Measurements from ENCODE around the gene DCP2. TPM values are rescaled to one million over a fixed set of nuclear protein-coding genes. Genes with fewer than 3 reads are reported as not detected.
A peak's percentile ranks its signal among the peaks of the same experiment; 100 is the strongest.

The DCP2 gene
- total RNA-seq, 8 experiments from 2014 or later = 19.2 to 87.5 (median 28.0) TPM

DNA sequence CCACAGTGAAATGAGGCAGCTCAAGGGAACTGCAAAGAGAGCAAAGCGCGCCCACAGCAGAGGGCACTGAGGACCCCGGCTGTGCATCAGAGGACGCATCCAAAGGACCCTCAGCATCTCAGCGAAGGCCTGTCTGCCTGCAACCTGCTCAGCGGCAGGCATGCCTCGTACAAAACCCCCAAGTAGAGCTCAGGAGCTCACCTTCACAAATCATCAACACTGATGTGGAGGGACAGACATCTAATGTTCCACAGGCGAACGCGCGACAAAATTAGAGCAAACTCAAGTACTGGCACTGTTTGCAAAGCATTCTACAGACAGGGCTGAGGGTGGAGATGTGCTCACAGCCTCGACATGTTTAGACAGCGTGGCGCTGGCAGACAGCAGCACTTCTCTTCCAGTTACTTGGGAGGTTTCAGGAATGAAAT lies 81.0 kb downstream of the DCP2 start:
- peak overlapping the region; percentile 57 to 68 for H3K27ac ChIP-seq
- peak in 5 of 8 experiments; percentile 18 to 45 (median 24) for ATAC-seq (replicated peaks in 6 of 8)
- in situ Hi-C loops (cut with MboI; ENCODE audit: low pct_unique_long_range_greater_than_20kb in 2 of 9, low sequenced_read_pairs in 9 of 9, unreplicated experiment in 9 of 9) = no loop called here
- WGBS, 10 experiments = 85 to 100% (median 94%) methylated on average over 1 to 10 of the region's 14 CpGs; no CpG with 5 or more reads in 4 of the 10 experiments
- H3K4me1 ChIP-seq (replicated peaks in 1 of 2) = peaks cover 42 to 50% of the 10 kb centered on the region in 2 donors
- no peak overlapping the region for H3K4me3 ChIP-seq

DNA sequence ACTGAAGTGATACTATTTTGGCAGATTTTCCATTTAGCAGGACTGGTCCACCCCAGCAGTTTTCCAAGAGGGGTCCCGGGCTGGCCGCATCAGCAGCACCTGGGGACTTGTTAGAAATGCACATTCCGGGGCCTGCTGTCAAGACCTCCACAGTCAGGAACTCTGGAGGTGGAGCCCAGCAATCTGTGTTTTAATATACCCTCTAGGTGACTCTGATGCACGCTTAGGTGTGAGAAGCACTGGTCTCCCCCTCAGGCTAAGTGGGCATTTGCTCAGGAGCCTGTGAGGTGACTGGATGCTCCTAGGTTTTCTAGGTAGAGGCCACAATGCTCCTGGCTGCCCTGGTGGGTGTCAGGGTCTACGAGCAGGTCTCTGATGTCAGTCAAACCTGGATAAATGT lies 81.7 kb downstream of the DCP2 start:
- H3K4me1 ChIP-seq (replicated peaks in 1 of 2) = peaks cover 42 to 50% of the 10 kb centered on the region in 2 donors
- no peak for ATAC-seq (replicated peaks in 6 of 8)
- in situ Hi-C loops (cut with MboI; ENCODE audit: low pct_unique_long_range_greater_than_20kb in 2 of 9, low sequenced_read_pairs in 9 of 9, unreplicated experiment in 9 of 9) = no loop called here
- no peak overlapping the region for H3K4me3 ChIP-seq
- H3K27ac ChIP-seq = peak overlapping the region; percentile 76 to 95
- WGBS, 10 experiments = 75 to 100% (median 100%) methylated on average over 1 to 4 of the region's 5 CpGs; no CpG with 5 or more reads in 3 of the 10 experiments

DNA sequence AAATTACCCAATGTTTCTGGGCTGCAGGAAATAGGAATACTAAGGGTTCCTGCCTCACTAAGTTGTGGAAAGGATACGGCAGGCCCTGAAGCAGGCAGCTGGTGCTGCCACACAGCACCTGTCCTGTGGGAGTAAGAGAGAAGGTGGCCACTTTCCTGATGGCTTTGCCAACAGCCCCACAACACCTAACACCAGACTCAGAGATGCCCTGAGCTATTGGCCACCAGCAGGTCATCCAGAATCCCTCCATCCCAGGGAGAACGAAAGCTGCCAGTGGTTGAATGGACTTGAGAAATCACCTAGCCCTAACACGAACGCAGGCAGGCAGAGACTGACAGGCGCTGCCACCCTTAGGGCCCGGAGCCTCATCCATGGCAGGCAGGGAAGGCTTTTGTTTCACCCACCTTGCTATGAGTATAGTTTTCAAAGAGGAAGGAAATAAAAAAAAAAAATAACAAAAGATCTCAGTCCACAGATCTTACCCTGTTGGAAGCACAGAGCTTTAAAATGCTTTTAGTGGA lies 82.2 kb downstream of the DCP2 start:
- in situ Hi-C loops (cut with MboI; ENCODE audit: low pct_unique_long_range_greater_than_20kb in 2 of 9, low sequenced_read_pairs in 9 of 9, unreplicated experiment in 9 of 9) = no loop called here
- Histone ChIP-seq H3K4me1 (replicated peaks in 1 of 2) (peaks cover 42 to 55% of the 10 kb centered on the region in 2 donors), H3K4me3 (peak overlapping the region in 2 of 5 donors; percentile 7 to 20), H3K27ac (peak overlapping the region; percentile 76 to 95)
- WGBS, 10 experiments = 33 to 100% (median 54%) methylated on average over 1 to 6 of the region's 6 CpGs; no CpG with 5 or more reads in 2 of the 10 experiments
- peak in 5 of 8 experiments; percentile 4 to 14 (median 13) for ATAC-seq (replicated peaks in 6 of 8)

DNA sequence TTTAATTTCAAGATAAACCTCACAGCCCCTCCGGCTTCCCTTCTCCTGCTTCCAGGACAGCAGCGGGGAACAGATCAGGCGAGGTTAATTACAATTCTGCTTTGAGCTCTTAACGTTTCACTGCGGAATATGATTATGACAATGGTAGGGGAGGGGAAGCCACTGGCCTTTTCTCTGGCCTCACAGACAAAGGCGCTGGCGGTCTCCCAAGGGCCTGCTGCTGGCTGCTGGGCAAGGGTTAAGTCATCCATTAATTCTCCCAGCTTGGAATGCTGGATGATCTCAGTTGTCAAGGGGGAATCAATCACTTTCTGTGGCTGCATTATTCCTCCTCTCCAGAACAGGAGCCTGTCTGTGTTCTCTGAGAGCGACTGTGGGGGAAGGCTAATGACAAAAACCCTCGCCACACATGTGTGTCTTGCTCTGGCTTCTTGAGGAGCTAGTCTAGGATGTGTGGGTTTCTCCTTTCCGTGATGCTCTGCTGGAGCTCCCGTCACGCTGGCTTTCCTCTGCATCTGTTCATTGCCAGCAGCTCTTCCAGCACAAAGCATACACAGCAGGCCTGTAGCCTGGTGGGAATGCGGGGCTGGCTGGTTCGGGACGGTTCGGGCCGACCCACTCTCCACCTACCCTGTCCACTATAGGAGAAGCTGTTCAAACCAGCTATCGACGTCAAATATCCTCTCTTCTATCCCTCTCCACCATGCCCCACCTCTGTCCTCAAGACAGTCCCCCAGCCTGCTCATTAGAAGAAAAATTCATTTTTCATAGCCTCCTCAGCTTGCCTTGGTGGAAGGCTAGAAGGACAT lies 82.8 kb downstream of the DCP2 start:
- WGBS, 10 experiments = 0 to 59% (median 10%) methylated on average over 1 to 8 of the region's 19 CpGs; no CpG with 5 or more reads in 1 of the 10 experiments
- peaks cover 42 to 58% of the 10 kb centered on the region in 2 donors for H3K4me1 ChIP-seq (replicated peaks in 1 of 2)
- H3K4me3 ChIP-seq = peak overlapping the region in 2 of 5 donors; percentile 7 to 20
- in situ Hi-C loops (cut with MboI; ENCODE audit: low pct_unique_long_range_greater_than_20kb in 2 of 9, low sequenced_read_pairs in 9 of 9, unreplicated experiment in 9 of 9) = no loop called here
- peak; percentile 48 to 92 (median 89) for ATAC-seq (replicated peaks in 6 of 8)
- H3K27ac ChIP-seq = peak overlapping the region; percentile 85 to 95

DNA sequence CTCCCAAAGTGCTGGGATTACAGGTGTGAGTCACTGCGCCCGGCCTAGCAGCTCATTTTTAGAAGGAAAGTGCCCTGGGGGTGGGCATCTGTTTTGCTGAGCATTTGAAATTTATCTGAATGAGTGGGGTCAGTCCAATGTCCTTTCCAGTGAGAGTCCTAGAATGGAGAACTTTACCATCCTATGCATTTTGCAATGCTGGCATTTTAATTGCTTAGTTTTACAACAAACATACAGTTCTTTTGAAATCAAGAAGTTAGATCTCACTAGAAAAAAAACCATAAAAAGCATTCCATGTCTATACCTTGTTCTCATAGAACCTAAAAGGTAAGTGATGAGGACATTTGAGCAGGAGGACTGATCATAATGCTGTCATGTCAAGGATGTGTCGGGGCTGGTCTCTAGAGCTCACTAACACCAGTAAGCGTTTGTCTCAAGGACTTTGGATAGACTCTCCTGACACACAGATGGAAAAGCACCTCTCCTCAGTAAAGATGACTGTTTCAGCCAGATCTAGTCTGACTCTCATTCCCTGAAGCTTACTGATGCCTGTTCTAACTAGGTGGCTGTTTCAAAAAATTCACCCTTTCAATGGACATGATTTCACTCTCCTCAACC lies 83.9 kb downstream of the DCP2 start:
- no peak for ATAC-seq (replicated peaks in 6 of 8)
- in situ Hi-C loops (cut with MboI; ENCODE audit: low pct_unique_long_range_greater_than_20kb in 2 of 9, low sequenced_read_pairs in 9 of 9, unreplicated experiment in 9 of 9) = no loop called here
- Histone ChIP-seq H3K4me3 (no peak overlapping the region), H3K27ac (peak overlapping the region; percentile 85 to 95), H3K4me1 (replicated peaks in 1 of 2) (peaks cover 42 to 58% of the 10 kb centered on the region in 2 donors)
- WGBS, 10 experiments = 79 to 100% (median 92%) methylated on average over 2 to 3 of the region's 4 CpGs; no CpG with 5 or more reads in 2 of the 10 experiments

DNA sequence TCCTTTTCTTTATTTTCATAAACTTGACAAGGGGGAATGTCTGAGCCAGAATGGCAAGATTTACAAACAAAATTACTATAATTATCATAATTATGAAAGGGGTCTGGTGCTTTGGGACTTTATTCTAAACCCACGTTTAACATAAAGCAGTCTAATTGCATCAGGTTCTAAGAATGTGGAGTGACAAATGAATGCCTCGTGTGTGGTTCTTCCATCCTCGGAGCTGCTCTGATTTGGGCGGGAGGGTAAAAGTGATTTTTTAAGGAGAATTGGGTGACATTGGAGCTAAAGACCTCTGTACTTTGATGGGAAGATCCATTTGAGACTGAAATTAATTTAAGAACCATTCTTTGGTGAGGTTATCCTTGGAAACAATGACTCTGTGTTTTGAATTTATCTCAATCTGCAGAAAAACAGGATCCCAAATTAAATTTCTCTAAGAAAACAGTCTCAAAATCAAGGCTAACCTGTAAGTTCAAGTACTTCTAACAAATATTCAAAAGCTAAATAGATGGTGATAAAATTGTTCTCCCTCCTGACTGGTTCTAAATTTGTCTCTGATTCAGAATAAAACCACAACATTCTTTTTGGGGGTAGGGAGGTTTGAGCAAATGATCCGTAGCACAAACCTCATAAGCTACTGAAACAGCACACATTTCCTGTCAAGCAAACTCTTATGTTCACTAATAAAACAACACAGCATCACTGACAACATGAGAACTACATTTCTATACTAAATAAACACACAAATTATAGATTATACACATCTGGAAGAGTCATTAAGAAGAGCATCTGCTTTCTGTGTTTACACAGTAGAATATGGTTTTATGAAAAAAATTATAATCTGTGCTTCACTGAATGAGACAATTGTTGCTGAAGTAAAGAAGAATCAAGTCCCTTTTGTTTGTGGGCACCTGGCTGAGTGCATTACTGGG lies 85.5 kb downstream of the DCP2 start:
- H3K4me3 ChIP-seq = no peak overlapping the region
- no peak overlapping the region for H3K27ac ChIP-seq
- WGBS, 10 experiments = 22 to 79% (median 56%) methylated on average over 1 to 5 of the region's 5 CpGs
- ATAC-seq (replicated peaks in 6 of 8) = peak in 3 of 8 experiments; percentile 21 to 63 (median 35)
- in situ Hi-C loops (cut with MboI; ENCODE audit: low pct_unique_long_range_greater_than_20kb in 2 of 9, low sequenced_read_pairs in 9 of 9, unreplicated experiment in 9 of 9) = no loop called here
- peaks cover 38 to 54% of the 10 kb centered on the region in 2 donors for H3K4me1 ChIP-seq (replicated peaks in 1 of 2)

DNA sequence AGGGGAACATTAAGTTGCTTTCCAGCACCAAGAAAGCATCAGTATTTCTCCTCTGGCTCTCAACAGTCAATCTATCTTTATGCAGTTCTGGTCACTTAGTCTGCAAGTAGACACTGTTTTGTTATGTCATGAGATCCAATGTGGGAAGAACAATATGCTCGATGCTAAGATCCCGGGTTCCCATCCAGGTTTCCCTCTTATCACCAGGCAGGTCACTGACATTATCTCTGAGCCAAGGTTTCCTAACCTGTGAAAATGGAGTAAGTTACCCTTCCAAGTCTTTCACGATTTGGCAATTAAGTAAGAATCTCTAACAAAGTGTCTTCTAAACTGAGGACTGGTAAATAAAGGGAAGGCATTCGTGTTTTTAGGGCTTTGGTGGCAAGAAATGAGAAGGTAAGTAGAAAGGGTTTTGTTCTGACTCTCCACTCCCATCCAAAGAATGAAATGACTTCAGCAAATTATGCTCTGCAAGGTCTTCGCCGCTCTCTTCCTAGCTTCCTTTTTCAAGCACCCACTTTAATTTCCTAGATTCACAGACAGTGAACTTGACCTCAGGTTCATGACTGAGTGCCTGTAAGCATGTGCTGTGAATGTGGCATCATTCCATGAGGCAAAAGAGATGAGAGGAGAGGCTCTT lies 86.4 kb downstream of the DCP2 start:
- WGBS, 10 experiments = 76 to 100% (median 93%) methylated on average over 2 to 6 of the region's 6 CpGs; no CpG with 5 or more reads in 1 of the 10 experiments
- no peak overlapping the region for H3K27ac ChIP-seq
- H3K4me3 ChIP-seq = no peak overlapping the region
- H3K4me1 ChIP-seq (replicated peaks in 1 of 2) = peaks cover 31 to 50% of the 10 kb centered on the region in 2 donors
- in situ Hi-C loops (cut with MboI; ENCODE audit: low pct_unique_long_range_greater_than_20kb in 2 of 9, low sequenced_read_pairs in 9 of 9, unreplicated experiment in 9 of 9) = no loop called here
- ATAC-seq (replicated peaks in 6 of 8) = no peak

DNA sequence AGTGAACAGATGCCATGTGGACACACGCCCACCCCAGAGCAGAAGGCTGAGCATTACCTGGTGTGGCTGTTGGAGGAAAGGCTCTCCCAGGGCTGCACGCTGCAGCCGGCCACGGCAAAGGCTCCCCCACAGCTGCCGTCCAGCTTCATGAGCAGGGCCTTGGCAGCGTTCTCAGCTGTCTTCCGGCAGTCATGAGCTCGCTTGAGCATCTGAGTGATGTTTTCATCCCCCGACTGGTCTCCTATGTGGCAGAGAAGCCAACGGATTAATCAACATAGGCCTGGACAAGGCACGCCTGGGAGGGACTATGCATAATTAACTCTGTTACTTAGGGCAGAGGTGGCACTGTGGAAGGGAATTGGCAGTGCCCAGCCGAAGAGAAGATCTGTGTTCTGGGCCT lies 87.3 kb downstream of the DCP2 start:
- peaks cover 23 to 40% of the 10 kb centered on the region in 2 donors for H3K4me1 ChIP-seq (replicated peaks in 1 of 2)
- no peak for ATAC-seq (replicated peaks in 6 of 8)
- in situ Hi-C loops (cut with MboI; ENCODE audit: low pct_unique_long_range_greater_than_20kb in 2 of 9, low sequenced_read_pairs in 9 of 9, unreplicated experiment in 9 of 9) = no loop called here
- H3K27ac ChIP-seq = no peak overlapping the region
- WGBS, 10 experiments = 80 to 100% (median 95%) methylated on average over 1 to 6 of the region's 12 CpGs; no CpG with 5 or more reads in 6 of the 10 experiments
- no peak overlapping the region for H3K4me3 ChIP-seq

DNA sequence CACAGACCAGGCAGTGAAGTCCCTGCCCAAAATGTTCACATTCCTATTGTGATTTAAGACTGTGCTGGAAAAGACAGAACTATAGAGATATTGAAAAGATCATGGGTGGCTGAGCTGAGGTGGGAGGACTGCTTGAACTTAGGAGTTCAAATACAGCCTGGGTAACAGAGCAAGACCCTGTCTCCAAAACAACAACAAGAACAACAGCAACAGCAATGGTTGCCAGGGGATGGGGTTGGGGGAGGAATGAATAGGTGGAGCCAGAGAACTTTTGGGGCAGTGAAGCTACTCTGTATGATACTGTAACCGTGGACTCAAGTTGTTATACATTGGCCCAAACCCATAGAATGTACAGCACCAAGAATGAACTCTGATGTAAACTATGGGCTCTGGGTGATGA lies 88.2 kb downstream of the DCP2 start:
- in situ Hi-C loops (cut with MboI; ENCODE audit: low pct_unique_long_range_greater_than_20kb in 2 of 9, low sequenced_read_pairs in 9 of 9, unreplicated experiment in 9 of 9) = no loop called here
- 88 to 100% (median 100%) methylated on average over 1 of the region's 1 CpG; no CpG with 5 or more reads in 7 of the 10 experiments for WGBS, 10 experiments
- H3K27ac ChIP-seq = no peak overlapping the region
- no peak overlapping the region for H3K4me3 ChIP-seq
- peaks cover 17 to 34% of the 10 kb centered on the region in 2 donors for H3K4me1 ChIP-seq (replicated peaks in 1 of 2)
- ATAC-seq (replicated peaks in 6 of 8) = no peak

DNA sequence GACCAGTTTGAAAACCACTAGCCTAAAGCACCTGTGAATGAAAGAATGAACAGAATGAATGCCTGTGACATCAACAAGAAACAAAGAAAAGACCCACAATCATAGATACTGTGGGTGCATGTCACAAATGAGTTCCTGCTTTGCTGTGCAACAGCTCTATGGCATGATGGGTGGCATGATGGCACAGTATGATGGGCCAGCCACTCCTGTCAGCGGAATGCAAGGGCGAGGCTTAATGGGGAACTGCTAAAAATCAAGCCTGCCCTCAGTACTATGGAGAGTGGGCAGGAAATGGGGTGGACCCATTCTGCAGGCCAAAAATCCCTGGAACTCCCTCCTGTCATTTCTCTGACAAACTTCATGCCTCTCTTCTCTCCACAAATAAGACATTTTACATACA lies 89.0 kb downstream of the DCP2 start:
- 61 to 100% (median 92%) methylated on average over 1 to 2 of the region's 2 CpGs; no CpG with 5 or more reads in 4 of the 10 experiments for WGBS, 10 experiments
- Histone ChIP-seq H3K27ac (no peak overlapping the region), H3K4me3 (no peak overlapping the region), H3K4me1 (replicated peaks in 1 of 2) (peaks cover 9 to 29% of the 10 kb centered on the region in 2 donors)
- in situ Hi-C loops (cut with MboI; ENCODE audit: low pct_unique_long_range_greater_than_20kb in 2 of 9, low sequenced_read_pairs in 9 of 9, unreplicated experiment in 9 of 9) = no loop called here
- ATAC-seq (replicated peaks in 6 of 8) = no peak

DNA sequence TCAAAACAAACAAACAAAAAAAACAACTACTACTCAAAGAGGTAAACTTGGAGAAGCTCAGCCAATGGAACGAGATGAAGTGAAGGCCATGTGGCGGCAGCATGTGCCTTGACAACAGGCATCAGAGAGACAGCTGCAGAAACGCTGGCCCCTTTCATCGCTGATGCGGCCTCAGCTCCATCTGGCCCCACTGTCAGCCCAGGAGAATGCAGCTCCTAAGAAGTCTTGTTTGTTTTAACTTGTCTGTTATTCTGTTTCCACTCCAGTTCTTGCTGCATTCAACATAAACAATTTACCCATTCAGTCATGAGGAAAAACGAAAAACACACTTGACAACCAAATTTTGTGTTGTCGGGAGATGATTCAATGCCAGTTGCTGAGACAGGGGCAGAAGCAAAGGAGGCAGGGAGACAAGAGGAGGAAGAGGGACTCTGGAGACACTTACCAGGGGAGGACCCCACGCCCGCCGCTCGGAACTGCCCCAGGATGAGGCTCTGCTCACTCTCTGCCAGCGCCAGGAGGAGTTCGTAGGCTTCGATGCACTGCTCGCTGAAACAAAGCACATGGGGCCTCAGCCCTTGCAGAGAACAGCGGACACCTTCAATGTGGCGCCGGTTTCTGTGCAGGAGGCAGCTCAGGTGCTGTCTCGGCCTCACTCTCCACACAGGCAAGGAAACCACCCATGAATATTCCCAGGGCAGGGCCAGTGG lies 91.2 kb downstream of the DCP2 start:
- Histone ChIP-seq H3K4me3 (no peak overlapping the region), H3K27ac (no peak overlapping the region), H3K4me1 (replicated peaks in 1 of 2) (peaks cover 0 to 16% of the 10 kb centered on the region in 2 donors)
- in situ Hi-C loops (cut with MboI; ENCODE audit: low pct_unique_long_range_greater_than_20kb in 2 of 9, low sequenced_read_pairs in 9 of 9, unreplicated experiment in 9 of 9) = no loop called here
- peak in 5 of 8 experiments; percentile 77 to 88 (median 81) for ATAC-seq (replicated peaks in 6 of 8)
- 50 to 91% (median 79%) methylated on average over 4 to 12 of the region's 19 CpGs; no CpG with 5 or more reads in 2 of the 10 experiments for WGBS, 10 experiments

Measured in motor neuron (in vitro differentiated cells).